IMR-90 (cell line): Measurements from ENCODE around the gene GCNA.

Experiments used
- BHLHE40 ChIP-seq: fragments of 150-350 bp; IDR thresholded peaks from 2 replicates; pipeline ENCODE4 v1.6.1; 2016; ENCODE audit warnings: mild to moderate bottlenecking, low read depth, low read length
- CEBPB ChIP-seq: IDR thresholded peaks from 2 replicates; pipeline ENCODE4 v1.6.1; 2012; ENCODE audit warnings: low read depth, low read length, improper control_type of control experiment
- FOS ChIP-seq: fragments of 150-350 bp; IDR thresholded peaks from 2 replicates; pipeline ENCODE4 v1.6.1; 2016; ENCODE audit warnings: low read depth, low read length
- TF ChIP-seq, protein P1 (sequence below): conservative IDR thresholded peaks from 2 replicates; pipeline ENCODE4 v1.5.1; 2012; ENCODE audit warnings: mild to moderate bottlenecking, low read depth, low read length, improper control_type of control experiment
- TF ChIP-seq, protein P2 (sequence below): fragments of 150-350 bp; IDR thresholded peaks from 2 replicates; pipeline ENCODE4 v1.6.1; 2017; ENCODE audit warnings: mild to moderate bottlenecking, antibody characterized with exemption, low read length, low read depth

DNA sequence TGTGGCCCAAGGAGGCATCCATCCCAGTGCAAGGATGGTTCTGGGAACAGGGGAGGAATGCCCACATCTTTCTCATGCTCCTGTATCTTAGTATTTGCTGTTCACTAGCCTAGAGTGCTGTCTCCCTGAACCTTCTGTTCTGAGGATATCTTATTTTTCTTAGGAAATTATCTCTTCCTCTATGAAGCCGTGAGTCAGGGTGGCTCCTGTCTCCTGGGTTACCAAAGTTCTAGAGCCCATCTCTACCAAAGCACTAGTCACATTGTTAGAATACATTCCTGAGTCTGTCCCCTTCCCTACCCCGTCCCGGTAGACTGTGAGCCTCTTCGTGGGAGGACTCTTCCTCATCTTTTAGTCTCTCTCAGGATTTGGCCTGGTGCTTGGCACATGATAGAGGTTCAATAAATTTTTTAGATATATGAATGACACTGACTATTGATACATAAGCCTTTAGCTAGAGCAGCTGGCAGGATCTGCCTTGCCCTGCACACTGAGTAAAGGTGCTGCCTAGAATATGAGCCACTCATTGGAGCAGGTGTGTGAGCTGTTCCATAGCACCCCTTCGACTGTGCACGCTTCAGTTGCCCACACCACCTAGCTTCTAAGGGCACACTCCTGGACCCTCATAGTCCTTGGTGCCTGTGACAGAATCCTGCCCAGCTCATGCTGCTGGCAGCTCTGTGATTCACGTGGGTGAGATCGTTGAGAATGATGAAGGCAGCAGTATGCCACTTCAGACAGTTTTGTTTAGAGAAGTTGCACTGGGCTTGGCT, 26.7 kb downstream of the GCNA start:
- TF ChIP-seq, protein P1, sequence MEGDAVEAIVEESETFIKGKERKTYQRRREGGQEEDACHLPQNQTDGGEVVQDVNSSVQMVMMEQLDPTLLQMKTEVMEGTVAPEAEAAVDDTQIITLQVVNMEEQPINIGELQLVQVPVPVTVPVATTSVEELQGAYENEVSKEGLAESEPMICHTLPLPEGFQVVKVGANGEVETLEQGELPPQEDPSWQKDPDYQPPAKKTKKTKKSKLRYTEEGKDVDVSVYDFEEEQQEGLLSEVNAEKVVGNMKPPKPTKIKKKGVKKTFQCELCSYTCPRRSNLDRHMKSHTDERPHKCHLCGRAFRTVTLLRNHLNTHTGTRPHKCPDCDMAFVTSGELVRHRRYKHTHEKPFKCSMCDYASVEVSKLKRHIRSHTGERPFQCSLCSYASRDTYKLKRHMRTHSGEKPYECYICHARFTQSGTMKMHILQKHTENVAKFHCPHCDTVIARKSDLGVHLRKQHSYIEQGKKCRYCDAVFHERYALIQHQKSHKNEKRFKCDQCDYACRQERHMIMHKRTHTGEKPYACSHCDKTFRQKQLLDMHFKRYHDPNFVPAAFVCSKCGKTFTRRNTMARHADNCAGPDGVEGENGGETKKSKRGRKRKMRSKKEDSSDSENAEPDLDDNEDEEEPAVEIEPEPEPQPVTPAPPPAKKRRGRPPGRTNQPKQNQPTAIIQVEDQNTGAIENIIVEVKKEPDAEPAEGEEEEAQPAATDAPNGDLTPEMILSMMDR, result no peak
- TF ChIP-seq FOS, result no peak
- TF ChIP-seq, protein P2, sequence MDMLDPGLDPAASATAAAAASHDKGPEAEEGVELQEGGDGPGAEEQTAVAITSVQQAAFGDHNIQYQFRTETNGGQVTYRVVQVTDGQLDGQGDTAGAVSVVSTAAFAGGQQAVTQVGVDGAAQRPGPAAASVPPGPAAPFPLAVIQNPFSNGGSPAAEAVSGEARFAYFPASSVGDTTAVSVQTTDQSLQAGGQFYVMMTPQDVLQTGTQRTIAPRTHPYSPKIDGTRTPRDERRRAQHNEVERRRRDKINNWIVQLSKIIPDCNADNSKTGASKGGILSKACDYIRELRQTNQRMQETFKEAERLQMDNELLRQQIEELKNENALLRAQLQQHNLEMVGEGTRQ, result no peak
- no peak for TF ChIP-seq CEBPB
- no peak for TF ChIP-seq BHLHE40
